Natural killer cell (primary cell): ENCODE results near the gene ABCC4. TPM values are rescaled to one million over a fixed set of nuclear protein-coding genes. Genes with fewer than 3 reads are reported as not detected.
"Not testable (repeated sequence)": the region's sequence is repeated elsewhere in the genome, so short reads cannot be mapped to it uniquely, and the experiment has no call there.

Experiments used
- ATAC-seq, 3 donors: fragments of 150-1000 bp in 2 of 3; fragments of 200-7000 bp in 1 of 3; cut with Tn5 transposase; 1 replicate in 1 of 3; 2 replicates in 2 of 3; pipeline ENCODE4 v1.10.0; 2021; ENCODE audit warnings: mild to moderate bottlenecking in 2 of 3, moderate library complexity in 2 of 3
- DNase-seq, 2 donors: peaks; one replicate each; pipeline versions ENCODE4 v3.0.0 to v3.0.0-alpha.2; 2013 to 2021; ENCODE audit warnings: mixed read lengths in 1 of 2
- H3K27ac ChIP-seq: one replicate; pipeline ENCODE4 v1.5.1; 2013; ENCODE audit warnings: mild to moderate bottlenecking, low read length
- H3K27me3 ChIP-seq: one replicate; pipeline ENCODE4 v1.6.1; 2013; ENCODE audit warnings: low read length; ENCODE audit not compliant: control insufficient read depth, insufficient read depth
- H3K36me3 ChIP-seq: one replicate; pipeline ENCODE4 v1.6.1; 2013; ENCODE audit warnings: low read length; ENCODE audit not compliant: control insufficient read depth, insufficient read depth
- H3K4me1 ChIP-seq: one replicate; pipeline ENCODE4 v1.6.1; 2013; ENCODE audit warnings: low read length; ENCODE audit not compliant: control insufficient read depth, insufficient read depth
- H3K4me3 ChIP-seq: one replicate; pipeline ENCODE4 v1.5.1; 2013; ENCODE audit warnings: low read length
- H3K9me3 ChIP-seq: one replicate; pipeline ENCODE4 v1.6.1; 2013; ENCODE audit warnings: low read length; ENCODE audit not compliant: control insufficient read depth, insufficient read depth
- H3K27ac Mint-ChIP-seq, 2 donors: one replicate each; pipeline ENCODE4 v1.8.0; 2022; ENCODE audit warnings: mild to moderate bottlenecking in 2 of 2, mixed read lengths in 2 of 2, moderate library complexity in 1 of 2
- H3K27me3 Mint-ChIP-seq, 2 donors: one replicate each; pipeline ENCODE4 v1.8.0; 2022; ENCODE audit warnings: low read depth in 2 of 2, mixed read lengths in 2 of 2
- H3K36me3 Mint-ChIP-seq: one replicate; pipeline ENCODE4 v1.8.0; 2022; ENCODE audit warnings: mixed read lengths
- H3K4me1 Mint-ChIP-seq, 2 donors: one replicate each; pipeline ENCODE4 v1.8.0; 2022; ENCODE audit warnings: mixed read lengths in 2 of 2
- H3K4me3 Mint-ChIP-seq: one replicate; pipeline ENCODE4 v1.8.0; 2022; ENCODE audit warnings: mild to moderate bottlenecking, moderate library complexity, mixed read lengths
- H3K9me3 Mint-ChIP-seq, 2 donors: one replicate each; pipeline ENCODE4 v1.8.0; 2022; ENCODE audit warnings: mixed read lengths in 2 of 2
- CTCF ChIP-seq: fragments of 200-600 bp; IDR thresholded peaks from one replicate; pipeline ENCODE4 v1.8.0; 2022; ENCODE audit warnings: antibody characterized with exemption
- WGBS: methylation state at CpG from one replicate; pipeline ENCODE4 v1.1.7; 2013; ENCODE audit warnings: missing lambda C conversion rate; ENCODE audit not compliant: insufficient coverage; 5-methylcytosine and 5-hydroxymethylcytosine counted together
- intact Hi-C: fragments of 100-400 bp; cut with micrococcal nuclease; formaldehyde crosslinking; loops from one replicate; pipeline ENCODE4 v1.14.2; 2022
- total RNA-seq, 4 donors: library from RNA; stranded (reverse); fragments of 120-200 nt in 1 of 4; gene quantifications; one replicate each; pipeline versions ENCODE4 v1.2.3 to v1.2.4, GENCODE V29; 2013 to 2022

Gene ABCC4
- total RNA-seq, 3 donors from 2014 or later (not counting 1 experiment from before 2014, with no cell fraction given): 4.8 to 10.3 (median 6.5) TPM

GRCh38 chr13:95275322-95276036 is 25.8 kb downstream of the ABCC4 start:
- Histone ChIP-seq H3K4me3 (no peak overlapping the region), H3K27me3 (no peaks in the 10 kb centered on the region), H3K27ac (no peak overlapping the region), H3K9me3 (no peaks in the 10 kb centered on the region), H3K36me3 (no peaks in the 10 kb centered on the region), H3K4me1 (no peaks in the 10 kb centered on the region)
- Mint-ChIP-seq H3K4me3 (no peak overlapping the region), H3K36me3 (no peaks in the 10 kb centered on the region), H3K27ac (no peak overlapping the region), H3K9me3 (no peaks in the 10 kb centered on the region), H3K4me1 (peaks cover 0 to 7% of the 10 kb centered on the region in 2 donors), H3K27me3 (no peaks in the 10 kb centered on the region)
- ATAC-seq (no peak), DNase-seq (no peak)
- intact Hi-C loops: no loop called here
- no peak for TF ChIP-seq CTCF
- WGBS: 93% methylated on average over 3 of the region's 4 CpGs

- H3K4me1 Mint-ChIP-seq, ATAC-seq, H3K27me3 ChIP-seq, H3K27ac ChIP-seq, intact Hi-C loops, H3K4me3 Mint-ChIP-seq, H3K36me3 Mint-ChIP-seq, H3K9me3 ChIP-seq, H3K36me3 ChIP-seq, H3K4me1 ChIP-seq, DNase-seq, H3K9me3 Mint-ChIP-seq, H3K4me3 ChIP-seq, H3K27ac Mint-ChIP-seq, H3K27me3 Mint-ChIP-seq: not testable (repeated sequence)
- 98% methylated on average over 11 of the region's 12 CpGs for WGBS
These were observed 27.6 kb downstream of the ABCC4 start for GRCh38 chr13:95273592-95274132.

GRCh38 chr13:95272076-95272475 is 29.2 kb downstream of the ABCC4 start:
- H3K4me3 ChIP-seq, ATAC-seq, H3K36me3 ChIP-seq, H3K4me1 ChIP-seq, H3K9me3 Mint-ChIP-seq, intact Hi-C loops, H3K27ac Mint-ChIP-seq, H3K4me1 Mint-ChIP-seq, H3K27me3 ChIP-seq, H3K27ac ChIP-seq, H3K4me3 Mint-ChIP-seq, H3K27me3 Mint-ChIP-seq, DNase-seq, H3K36me3 Mint-ChIP-seq, H3K9me3 ChIP-seq: not testable (repeated sequence)
- WGBS: 95% methylated on average over 4 of the region's 7 CpGs

GRCh38 chr13:95269756-95270155 is 31.5 kb downstream of the ABCC4 start:
- no peaks in the 10 kb centered on the region for H3K4me1 ChIP-seq
- Mint-ChIP-seq H3K4me3 (no peak overlapping the region), H3K9me3 (peaks cover 0 to 2% of the 10 kb centered on the region in 2 donors), H3K36me3 (no peaks in the 10 kb centered on the region), H3K27me3 (no peaks in the 10 kb centered on the region), H3K4me1 (peaks cover 6 to 7% of the 10 kb centered on the region in 2 donors), H3K27ac (no peak overlapping the region)
- no peak overlapping the region for H3K27ac ChIP-seq
- 82% methylated on average over 2 of the region's 3 CpGs for WGBS
- DNase-seq (no peak), ATAC-seq (no peak)
- H3K9me3 ChIP-seq: peaks cover 2% of the 10 kb centered on the region
- H3K4me3 ChIP-seq: no peak overlapping the region
- H3K36me3 ChIP-seq: no peaks in the 10 kb centered on the region
- no peaks in the 10 kb centered on the region for H3K27me3 ChIP-seq
- intact Hi-C loops: no loop called here
- TF ChIP-seq CTCF: no peak

- H3K4me3 Mint-ChIP-seq, H3K9me3 Mint-ChIP-seq, H3K27me3 ChIP-seq, ATAC-seq, DNase-seq, H3K4me1 ChIP-seq, H3K27me3 Mint-ChIP-seq, H3K36me3 Mint-ChIP-seq, H3K9me3 ChIP-seq, H3K4me3 ChIP-seq, H3K36me3 ChIP-seq, H3K27ac Mint-ChIP-seq, H3K4me1 Mint-ChIP-seq, intact Hi-C loops, H3K27ac ChIP-seq: not testable (repeated sequence)
- 95% methylated on average over 12 of the region's 16 CpGs for WGBS
These were observed 32.7 kb downstream of the ABCC4 start for GRCh38 chr13:95268343-95269065.
